ENCODE measurements around the gene SPTSSB. TPM values are rescaled to one million over a fixed set of nuclear protein-coding genes. Genes with fewer than 3 reads are reported as not detected.

SPTSSB gene
- total RNA-seq, 4 donors from 2014 or later: not detected

DNA sequence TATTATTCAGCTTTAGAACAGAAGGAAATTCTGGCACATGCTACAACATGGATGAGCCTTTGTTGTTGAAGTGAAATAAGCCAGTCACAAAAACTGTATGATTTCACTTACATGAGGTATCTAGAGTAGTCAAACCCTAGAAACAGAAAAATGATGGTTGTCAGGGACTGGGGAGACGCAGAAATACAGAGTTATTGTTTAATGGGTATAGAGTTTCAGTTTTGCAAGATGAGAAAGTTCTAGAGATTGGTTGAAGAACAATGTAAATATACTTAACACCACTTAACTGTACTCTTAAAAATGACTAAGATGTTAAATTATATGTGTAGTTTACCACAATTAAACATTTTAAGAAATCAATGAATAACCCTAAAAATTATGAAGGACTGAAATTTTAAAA is 15.8 kb downstream of the SPTSSB start:
- Histone ChIP-seq H3K9me3 (no peaks in the 10 kb centered on the region), H3K27ac (no peak overlapping the region), H3K4me3 (replicated peaks in 1 of 3) (no peak overlapping the region), H3K4me1 (no peaks in the 10 kb centered on the region), H3K36me3 (no peaks in the 10 kb centered on the region), H3K27me3 (no peaks in the 10 kb centered on the region)
- TF ChIP-seq, protein P1, sequence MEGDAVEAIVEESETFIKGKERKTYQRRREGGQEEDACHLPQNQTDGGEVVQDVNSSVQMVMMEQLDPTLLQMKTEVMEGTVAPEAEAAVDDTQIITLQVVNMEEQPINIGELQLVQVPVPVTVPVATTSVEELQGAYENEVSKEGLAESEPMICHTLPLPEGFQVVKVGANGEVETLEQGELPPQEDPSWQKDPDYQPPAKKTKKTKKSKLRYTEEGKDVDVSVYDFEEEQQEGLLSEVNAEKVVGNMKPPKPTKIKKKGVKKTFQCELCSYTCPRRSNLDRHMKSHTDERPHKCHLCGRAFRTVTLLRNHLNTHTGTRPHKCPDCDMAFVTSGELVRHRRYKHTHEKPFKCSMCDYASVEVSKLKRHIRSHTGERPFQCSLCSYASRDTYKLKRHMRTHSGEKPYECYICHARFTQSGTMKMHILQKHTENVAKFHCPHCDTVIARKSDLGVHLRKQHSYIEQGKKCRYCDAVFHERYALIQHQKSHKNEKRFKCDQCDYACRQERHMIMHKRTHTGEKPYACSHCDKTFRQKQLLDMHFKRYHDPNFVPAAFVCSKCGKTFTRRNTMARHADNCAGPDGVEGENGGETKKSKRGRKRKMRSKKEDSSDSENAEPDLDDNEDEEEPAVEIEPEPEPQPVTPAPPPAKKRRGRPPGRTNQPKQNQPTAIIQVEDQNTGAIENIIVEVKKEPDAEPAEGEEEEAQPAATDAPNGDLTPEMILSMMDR (IDR thresholded peaks at IDR 0.05): no peak
- TF ChIP-seq POLR2A (IDR thresholded peaks at IDR 0.05): no peak
- no peak for DNase-seq
- intact Hi-C loops (cut with DNase I): no loop called here
- WGBS, 2 donors: 90 to 98% methylated on average over 1 of the region's 1 CpG

DNA sequence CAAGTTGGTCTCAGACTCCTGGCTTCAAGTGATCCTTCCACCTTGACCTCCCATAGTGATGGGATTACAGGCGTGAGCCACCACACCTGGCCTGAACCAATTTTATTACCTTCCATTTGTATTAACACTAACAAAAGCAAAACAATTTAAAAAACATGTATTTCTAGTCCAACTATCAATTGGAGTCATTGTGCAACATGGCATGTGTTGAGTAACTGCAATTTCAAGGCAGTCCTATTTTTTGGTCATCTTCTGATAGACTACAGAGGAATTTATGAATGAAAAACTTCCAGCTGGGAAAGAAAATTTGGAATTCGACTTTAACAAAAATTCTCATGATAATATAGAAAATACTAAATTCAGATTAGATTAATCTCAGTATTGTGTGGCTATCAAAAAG is 16.8 kb downstream of the SPTSSB start:
- Histone ChIP-seq H3K36me3 (no peaks in the 10 kb centered on the region), H3K27ac (no peak overlapping the region), H3K4me1 (no peaks in the 10 kb centered on the region), H3K4me3 (replicated peaks in 1 of 3) (no peak overlapping the region), H3K9me3 (no peaks in the 10 kb centered on the region), H3K27me3 (no peaks in the 10 kb centered on the region)
- intact Hi-C loops (cut with DNase I): no loop called here
- 86 to 91% methylated on average over 2 of the region's 2 CpGs for WGBS, 2 donors
- TF ChIP-seq, protein P1 (IDR thresholded peaks at IDR 0.05): no peak
- TF ChIP-seq POLR2A (IDR thresholded peaks at IDR 0.05): no peak
- DNase-seq: no peak

DNA sequence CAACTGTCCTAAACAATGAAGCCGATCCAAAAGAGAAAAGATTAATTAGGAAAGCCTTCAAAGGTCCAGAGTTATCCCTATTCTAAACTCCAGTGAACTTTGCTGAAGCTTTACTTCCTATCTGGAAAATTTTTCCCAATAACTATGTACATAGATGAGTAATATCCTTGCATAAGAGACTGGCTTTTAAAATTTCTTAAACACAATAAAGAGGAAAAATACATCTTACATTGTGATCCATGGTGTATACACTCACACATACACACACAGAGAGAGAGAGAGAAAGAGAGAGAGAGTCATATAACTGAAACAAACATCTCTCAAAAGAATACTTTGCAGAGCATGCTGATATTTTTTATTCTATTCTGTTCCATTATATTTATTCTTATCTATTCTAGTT is 20.0 kb downstream of the SPTSSB start:
- H3K27ac ChIP-seq: no peak overlapping the region
- intact Hi-C loops (cut with DNase I): no loop called here
- H3K4me1 ChIP-seq: no peaks in the 10 kb centered on the region
- no peaks in the 10 kb centered on the region for H3K36me3 ChIP-seq
- H3K9me3 ChIP-seq: no peaks in the 10 kb centered on the region
- 88 to 89% methylated on average over 1 of the region's 1 CpG for WGBS, 2 donors
- no peak overlapping the region for H3K4me3 ChIP-seq (replicated peaks in 1 of 3)
- no peak for DNase-seq
- H3K27me3 ChIP-seq: no peaks in the 10 kb centered on the region
- no peak for TF ChIP-seq POLR2A (IDR thresholded peaks at IDR 0.05)
- TF ChIP-seq, protein P1 (IDR thresholded peaks at IDR 0.05): no peak

DNA sequence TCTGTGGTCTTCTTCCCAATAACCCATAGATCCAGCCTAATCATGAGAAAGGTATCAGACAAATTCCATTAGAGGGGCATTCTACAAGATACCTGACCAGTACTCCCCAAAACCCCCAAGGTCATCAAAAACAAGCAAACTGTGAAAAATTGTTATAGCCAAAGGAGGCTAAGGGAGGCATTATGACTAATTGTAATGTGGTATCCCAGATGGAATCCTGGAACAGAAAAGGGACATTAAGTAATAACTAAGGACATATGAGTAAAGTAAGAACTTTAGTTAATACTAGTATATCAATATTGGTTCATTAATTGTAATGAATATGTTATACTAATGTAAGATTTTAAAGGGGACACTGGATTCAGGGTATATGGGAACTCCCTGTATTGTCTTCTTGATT is 20.4 kb downstream of the SPTSSB start:
- no peak for TF ChIP-seq POLR2A (IDR thresholded peaks at IDR 0.05)
- H3K4me3 ChIP-seq (replicated peaks in 1 of 3): no peak overlapping the region
- no peak for DNase-seq
- no peaks in the 10 kb centered on the region for H3K27me3 ChIP-seq
- no peaks in the 10 kb centered on the region for H3K4me1 ChIP-seq
- no peaks in the 10 kb centered on the region for H3K9me3 ChIP-seq
- H3K27ac ChIP-seq: no peak overlapping the region
- intact Hi-C loops (cut with DNase I): no loop called here
- H3K36me3 ChIP-seq: no peaks in the 10 kb centered on the region

DNA sequence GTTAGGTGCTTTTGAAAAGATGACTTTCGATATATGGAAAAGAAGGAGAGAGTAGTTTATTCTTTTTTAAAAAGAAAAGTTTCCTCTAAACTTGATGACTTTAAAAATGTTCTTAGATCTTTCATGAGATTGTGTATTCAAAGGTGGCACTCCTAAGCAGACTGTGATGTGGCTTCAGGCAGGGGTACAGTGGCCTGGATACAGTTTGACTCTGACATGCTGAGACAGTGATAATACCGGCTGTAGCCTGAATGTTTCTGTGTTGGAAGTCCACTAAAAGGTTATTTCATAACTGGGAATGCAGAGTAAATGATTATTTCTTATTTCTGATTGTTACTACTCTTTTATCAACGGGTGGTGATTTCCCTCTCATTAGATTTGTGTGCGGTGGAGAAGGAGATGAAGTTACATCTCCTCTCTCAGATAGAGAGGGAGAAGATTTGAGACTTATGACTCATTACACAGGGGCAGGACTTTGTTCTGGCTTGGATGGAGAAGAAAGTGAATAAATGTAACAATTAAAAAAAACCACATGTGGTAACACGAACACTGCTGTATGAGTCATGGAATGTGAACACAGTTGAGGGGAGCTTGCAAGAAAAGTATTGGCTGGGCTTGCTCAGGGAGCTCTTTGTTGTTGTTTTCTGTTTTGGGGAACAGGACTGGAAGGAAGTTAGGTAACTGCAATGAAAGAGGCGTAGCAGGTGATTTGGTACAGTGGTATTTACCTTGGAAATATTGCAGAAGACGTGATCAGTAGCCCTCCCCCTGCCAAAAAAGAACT is 21.6 kb downstream of the SPTSSB start:
- H3K27ac ChIP-seq: no peak overlapping the region
- H3K9me3 ChIP-seq: no peaks in the 10 kb centered on the region
- DNase-seq: no peak
- H3K4me1 ChIP-seq: no peaks in the 10 kb centered on the region
- H3K36me3 ChIP-seq: no peaks in the 10 kb centered on the region
- no peak overlapping the region for H3K4me3 ChIP-seq (replicated peaks in 1 of 3)
- intact Hi-C loops (cut with DNase I): no loop called here
- TF ChIP-seq, protein P1 (IDR thresholded peaks at IDR 0.05): no peak
- TF ChIP-seq POLR2A (IDR thresholded peaks at IDR 0.05): no peak
- no peaks in the 10 kb centered on the region for H3K27me3 ChIP-seq
- 63 to 76% methylated on average over 7 of the region's 7 CpGs for WGBS, 2 donors

Measured in thyroid gland (tissue), 4 donors.